ENCODE measurements around the gene ASTL.
"Not testable (repeated sequence)": the region's sequence is repeated elsewhere in the genome, so short reads cannot be mapped to it uniquely, and the experiment has no call there.

Gene ASTL

GRCh38 chr2:96088340-96089335, 49.7 kb downstream of the ASTL start:
- no peak for DNase-seq
- Histone ChIP-seq H3K4me3 (ENCODE audit: low read depth, low read length) (no peak overlapping the region), H3K36me3 (replicated peaks) (no peaks in the 10 kb centered on the region), H3K27ac (no peak overlapping the region), H3K27me3 (replicated peaks) (no peaks in the 10 kb centered on the region)
- in situ Hi-C loops (cut with HindIII; ENCODE audit: low pct_ligation_motif_present, low sequenced_read_pairs), result no loop called here
- no peak for TF ChIP-seq CTCF (IDR thresholded peaks at IDR 0.05; ENCODE audit: low read depth, low read length, missing control alignments)

- in situ Hi-C loops (cut with HindIII; ENCODE audit: low pct_ligation_motif_present, low sequenced_read_pairs), result no loop called here
- DNase-seq, result no peak
- Histone ChIP-seq H3K27me3 (replicated peaks) (no peaks in the 10 kb centered on the region), H3K4me3 (ENCODE audit: low read depth, low read length) (no peak overlapping the region), H3K36me3 (replicated peaks) (no peaks in the 10 kb centered on the region), H3K27ac (no peak overlapping the region)
- no peak for TF ChIP-seq CTCF (IDR thresholded peaks at IDR 0.05; ENCODE audit: low read depth, low read length, missing control alignments)
Measured at GRCh38 chr2:96087130-96087529, 51.2 kb downstream of the ASTL start.

- no peak for TF ChIP-seq CTCF (IDR thresholded peaks at IDR 0.05; ENCODE audit: low read depth, low read length, missing control alignments)
- DNase-seq, result no peak
- Histone ChIP-seq H3K36me3 (replicated peaks) (no peaks in the 10 kb centered on the region), H3K27ac (no peak overlapping the region), H3K4me3 (ENCODE audit: low read depth, low read length) (no peak overlapping the region), H3K27me3 (replicated peaks) (no peaks in the 10 kb centered on the region)
- in situ Hi-C loops (cut with HindIII; ENCODE audit: low pct_ligation_motif_present, low sequenced_read_pairs), result no loop called here
Measured at GRCh38 chr2:96085541-96086355, 52.6 kb downstream of the ASTL start.

GRCh38 chr2:96084858-96085518, 53.3 kb downstream of the ASTL start:
- DNase-seq; H3K4me3 ChIP-seq (ENCODE audit: low read depth, low read length); H3K36me3 ChIP-seq (replicated peaks); in situ Hi-C loops (cut with HindIII; ENCODE audit: low pct_ligation_motif_present, low sequenced_read_pairs); H3K27ac ChIP-seq; H3K27me3 ChIP-seq (replicated peaks): not testable (repeated sequence)

GRCh38 chr2:96083989-96084857, 54.1 kb downstream of the ASTL start:
- H3K36me3 ChIP-seq (replicated peaks), result no peaks in the 10 kb centered on the region
- no peak overlapping the region for H3K27ac ChIP-seq
- TF ChIP-seq CTCF (IDR thresholded peaks at IDR 0.05; ENCODE audit: low read depth, low read length, missing control alignments), result no peak
- DNase-seq, result no peak
- no peak overlapping the region for H3K4me3 ChIP-seq (ENCODE audit: low read depth, low read length)
- no peaks in the 10 kb centered on the region for H3K27me3 ChIP-seq (replicated peaks)
- in situ Hi-C loops (cut with HindIII; ENCODE audit: low pct_ligation_motif_present, low sequenced_read_pairs), result no loop called here
